ENCODE data around the gene SLC49A3.
A peak's percentile ranks its signal among the peaks of the same experiment; 100 is the strongest.
"Not testable (repeated sequence)": the region's sequence is repeated elsewhere in the genome, so short reads cannot be mapped to it uniquely, and the experiment has no call there.

The SLC49A3 gene

DNA sequence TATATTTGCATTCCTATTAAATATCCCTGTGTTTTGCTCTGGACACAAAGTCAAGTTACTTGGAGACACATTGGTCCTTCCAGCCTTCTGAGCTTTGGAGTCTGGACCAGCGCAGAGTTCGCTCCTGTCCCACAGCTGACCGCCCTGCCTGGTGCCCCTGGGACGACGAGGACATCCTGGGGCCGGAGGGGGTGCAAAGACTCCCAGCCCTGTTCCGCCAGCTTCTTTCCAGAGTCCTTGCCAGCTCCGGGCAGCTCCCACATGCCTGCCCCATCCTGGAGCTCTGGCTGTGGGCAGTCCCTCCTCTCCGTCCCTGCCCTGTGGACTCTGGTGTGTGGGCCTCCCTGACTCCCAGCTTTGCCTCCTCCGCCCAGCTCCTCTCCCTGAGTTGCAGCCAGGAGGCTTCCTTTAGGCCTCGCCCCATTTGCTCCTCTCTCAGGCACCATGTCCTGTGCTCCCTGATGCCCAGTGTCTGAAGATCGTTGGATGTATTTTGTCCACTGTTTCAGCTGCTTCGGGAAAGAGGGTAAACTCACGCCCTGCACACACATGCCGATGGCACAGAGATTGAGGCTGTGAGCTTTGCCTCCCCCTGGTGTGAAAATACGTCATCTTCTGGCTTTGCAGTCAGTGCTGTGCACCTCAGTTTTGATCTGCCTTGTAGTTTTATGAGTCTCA, 11.8 kb upstream of the SLC49A3 start:
- Histone ChIP-seq H3K27me3 (ENCODE audit: control insufficient read depth in 1 of 2, insufficient read depth in 2 of 2, low read length in 2 of 2) (no peaks in the 10 kb centered on the region), H3K27ac (ENCODE audit: low read length) (no peak overlapping the region), H3K9me3 (ENCODE audit: control insufficient read depth in 2 of 2, low read length in 2 of 2) (no peaks in the 10 kb centered on the region), H3K4me3 (ENCODE audit: low read length in 2 of 2) (no peak overlapping the region), H3K9ac (ENCODE audit: low read length in 2 of 2) (no peak overlapping the region), H3K4me1 (ENCODE audit: control insufficient read depth, insufficient read depth, low read length) (peaks cover 5% of the 10 kb centered on the region), H3K36me3 (ENCODE audit: control insufficient read depth in 2 of 2, insufficient read depth in 2 of 2, low read length in 2 of 2) (no peaks in the 10 kb centered on the region)

DNA sequence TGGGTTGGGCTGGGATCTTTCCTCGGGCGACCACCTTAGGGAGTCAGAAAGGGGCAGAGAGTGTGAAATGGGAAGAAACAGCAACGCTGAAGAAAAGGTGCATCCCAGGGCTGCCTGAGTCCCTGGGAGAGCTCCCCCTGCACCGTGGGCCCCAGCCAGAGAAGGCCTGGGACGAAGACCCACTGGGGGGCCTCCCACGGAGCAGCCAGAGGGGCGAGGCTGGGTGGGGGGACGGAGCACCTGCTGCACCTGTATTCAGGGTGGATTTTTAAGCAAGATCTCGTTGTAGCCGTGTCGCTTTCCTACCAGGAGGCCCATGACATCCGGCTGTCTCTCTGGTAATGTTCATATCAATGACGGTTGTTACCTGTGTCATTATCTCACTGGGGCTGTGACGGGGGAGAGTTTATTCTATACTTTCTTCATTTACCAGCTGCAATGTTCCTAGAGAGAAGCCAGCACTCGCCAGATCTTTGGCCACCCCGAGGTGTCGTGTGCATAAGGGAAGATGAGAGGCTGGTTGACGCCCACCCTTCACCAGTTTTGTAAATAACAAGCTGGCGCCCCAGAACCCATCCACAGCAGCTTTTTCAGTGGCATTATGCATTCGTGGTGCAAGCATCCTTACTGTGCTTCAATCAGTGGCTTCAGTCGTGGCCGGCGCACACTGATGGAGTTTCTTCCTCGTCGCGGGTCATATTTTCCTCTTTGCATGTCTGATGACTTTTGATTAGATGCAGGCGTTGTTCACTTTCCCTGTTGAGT, 11.0 kb upstream of the SLC49A3 start:
- Histone ChIP-seq H3K4me3 (ENCODE audit: low read length in 2 of 2) (no peak overlapping the region), H3K9me3 (ENCODE audit: control insufficient read depth in 2 of 2, low read length in 2 of 2) (no peaks in the 10 kb centered on the region), H3K27ac (ENCODE audit: low read length) (no peak overlapping the region), H3K27me3 (ENCODE audit: control insufficient read depth in 1 of 2, insufficient read depth in 2 of 2, low read length in 2 of 2) (no peaks in the 10 kb centered on the region), H3K36me3 (ENCODE audit: control insufficient read depth in 2 of 2, insufficient read depth in 2 of 2, low read length in 2 of 2) (no peaks in the 10 kb centered on the region), H3K4me1 (ENCODE audit: control insufficient read depth, insufficient read depth, low read length) (peaks cover under 1% of the 10 kb centered on the region), H3K9ac (ENCODE audit: low read length in 2 of 2) (no peak overlapping the region)

DNA sequence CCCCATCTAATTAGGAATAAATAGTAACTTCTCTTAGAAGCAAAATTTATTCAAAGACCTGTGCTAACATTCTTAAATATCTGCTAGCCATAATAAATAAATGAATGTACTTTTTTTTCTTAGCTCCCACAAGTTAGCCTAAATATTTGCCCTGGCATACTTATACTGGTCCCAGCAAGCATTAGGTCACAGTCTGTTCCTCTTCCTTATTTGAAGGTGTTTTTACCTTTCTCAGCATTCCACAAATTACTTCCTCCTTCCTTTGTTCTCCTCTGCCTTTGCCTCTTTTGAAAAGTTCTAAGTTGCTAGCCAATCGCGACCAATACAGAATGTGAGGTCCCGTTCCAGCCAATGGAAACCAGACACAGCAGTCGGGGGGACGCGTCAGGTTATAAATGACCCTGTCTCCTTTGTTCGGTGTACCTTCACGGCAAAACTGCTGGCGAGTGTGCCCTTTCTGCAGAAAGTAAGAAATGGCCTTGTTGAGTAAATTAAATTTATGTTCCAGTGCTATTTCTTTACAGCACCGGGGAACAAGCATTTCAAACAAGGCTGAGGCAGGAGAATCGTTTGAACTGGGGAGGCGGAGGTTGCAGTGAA, 5.5 kb upstream of the SLC49A3 start:
- H3K27ac ChIP-seq (ENCODE audit: low read length); H3K9me3 ChIP-seq (ENCODE audit: control insufficient read depth in 2 of 2, low read length in 2 of 2); H3K9ac ChIP-seq (ENCODE audit: low read length in 2 of 2); H3K4me1 ChIP-seq (ENCODE audit: control insufficient read depth, insufficient read depth, low read length); H3K36me3 ChIP-seq (ENCODE audit: control insufficient read depth in 2 of 2, insufficient read depth in 2 of 2, low read length in 2 of 2); H3K27me3 ChIP-seq (ENCODE audit: control insufficient read depth in 1 of 2, insufficient read depth in 2 of 2, low read length in 2 of 2); H3K4me3 ChIP-seq (ENCODE audit: low read length in 2 of 2): not testable (repeated sequence)

DNA sequence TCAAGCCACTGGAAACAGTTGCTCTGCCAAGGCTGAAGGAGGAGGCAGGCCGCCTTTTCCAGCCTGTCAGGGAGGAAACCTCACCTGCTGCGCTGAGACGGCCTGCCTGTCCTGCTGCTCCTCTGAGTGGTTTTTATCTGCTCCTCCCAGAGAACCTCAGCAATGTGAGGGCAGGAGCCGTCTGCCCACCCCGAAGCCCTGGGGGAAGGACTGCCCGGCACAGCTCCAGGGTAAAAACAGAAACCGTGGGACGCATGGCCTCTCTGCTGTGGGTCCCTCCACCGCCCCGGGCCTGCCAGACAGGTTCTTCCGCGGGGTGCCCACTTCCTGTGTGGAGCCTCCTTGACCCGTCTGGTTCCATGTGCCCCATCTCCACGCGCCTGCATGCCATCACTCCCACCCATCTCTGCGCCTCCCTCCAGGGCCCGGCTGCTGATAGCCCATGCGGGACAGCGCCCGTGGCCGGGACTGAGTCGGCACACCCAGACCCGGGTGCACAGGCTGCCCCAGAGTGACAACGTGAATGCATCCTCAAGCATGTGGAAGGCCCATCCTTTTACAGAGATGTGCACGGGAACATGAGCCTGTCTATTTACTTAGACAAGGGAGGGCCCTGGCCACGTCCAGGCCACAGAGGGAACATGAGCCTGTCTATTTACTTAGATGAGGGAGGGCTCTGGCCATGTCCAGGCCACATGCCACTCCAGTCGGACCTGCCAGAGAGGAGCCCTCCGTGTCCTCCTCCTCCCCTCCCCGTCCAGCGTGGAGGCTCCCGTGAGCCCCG, 4.0 kb upstream of the SLC49A3 start:
- no peak overlapping the region for H3K27ac ChIP-seq (ENCODE audit: low read length)
- H3K9me3 ChIP-seq (ENCODE audit: control insufficient read depth in 2 of 2, low read length in 2 of 2): no peaks in the 10 kb centered on the region
- peaks cover 15% of the 10 kb centered on the region for H3K4me1 ChIP-seq (ENCODE audit: control insufficient read depth, insufficient read depth, low read length)
- peaks cover 3 to 12% of the 10 kb centered on the region in 2 donors for H3K27me3 ChIP-seq (ENCODE audit: control insufficient read depth in 1 of 2, insufficient read depth in 2 of 2, low read length in 2 of 2)
- no peak overlapping the region for H3K9ac ChIP-seq (ENCODE audit: low read length in 2 of 2)
- H3K4me3 ChIP-seq (ENCODE audit: low read length in 2 of 2): no peak overlapping the region
- H3K36me3 ChIP-seq (ENCODE audit: control insufficient read depth in 2 of 2, insufficient read depth in 2 of 2, low read length in 2 of 2): no peaks in the 10 kb centered on the region

DNA sequence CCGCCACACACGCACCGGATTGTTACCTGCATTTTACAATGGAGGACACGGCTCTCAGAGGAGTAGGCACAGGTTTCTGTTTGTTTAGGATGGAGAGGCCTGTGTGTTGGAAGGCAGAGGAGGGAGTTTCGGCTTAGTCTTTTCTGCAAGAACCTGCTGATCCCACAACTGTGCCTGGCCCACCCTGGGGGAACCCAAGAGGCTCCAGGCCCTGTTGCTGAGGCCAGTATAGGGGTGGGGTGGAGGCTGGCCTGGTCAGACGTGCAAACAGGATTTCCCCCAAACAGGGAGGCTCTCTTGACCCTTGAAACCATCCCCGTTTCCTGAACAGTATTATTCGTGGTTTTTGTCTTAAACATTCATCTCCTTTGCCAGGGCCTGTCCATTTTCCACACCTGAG, 772 bp upstream of the SLC49A3 start:
- Histone ChIP-seq H3K36me3 (ENCODE audit: control insufficient read depth in 2 of 2, insufficient read depth in 2 of 2, low read length in 2 of 2) (no peaks in the 10 kb centered on the region), H3K4me3 (ENCODE audit: low read length in 2 of 2) (peak overlapping the region in 1 of 2 donors; percentile 54), H3K4me1 (ENCODE audit: control insufficient read depth, insufficient read depth, low read length) (peaks cover 28% of the 10 kb centered on the region), H3K27ac (ENCODE audit: low read length) (no peak overlapping the region), H3K9ac (ENCODE audit: low read length in 2 of 2) (no peak overlapping the region), H3K9me3 (ENCODE audit: control insufficient read depth in 2 of 2, low read length in 2 of 2) (no peaks in the 10 kb centered on the region), H3K27me3 (ENCODE audit: control insufficient read depth in 1 of 2, insufficient read depth in 2 of 2, low read length in 2 of 2) (peaks cover 3 to 12% of the 10 kb centered on the region in 2 donors)

DNA sequence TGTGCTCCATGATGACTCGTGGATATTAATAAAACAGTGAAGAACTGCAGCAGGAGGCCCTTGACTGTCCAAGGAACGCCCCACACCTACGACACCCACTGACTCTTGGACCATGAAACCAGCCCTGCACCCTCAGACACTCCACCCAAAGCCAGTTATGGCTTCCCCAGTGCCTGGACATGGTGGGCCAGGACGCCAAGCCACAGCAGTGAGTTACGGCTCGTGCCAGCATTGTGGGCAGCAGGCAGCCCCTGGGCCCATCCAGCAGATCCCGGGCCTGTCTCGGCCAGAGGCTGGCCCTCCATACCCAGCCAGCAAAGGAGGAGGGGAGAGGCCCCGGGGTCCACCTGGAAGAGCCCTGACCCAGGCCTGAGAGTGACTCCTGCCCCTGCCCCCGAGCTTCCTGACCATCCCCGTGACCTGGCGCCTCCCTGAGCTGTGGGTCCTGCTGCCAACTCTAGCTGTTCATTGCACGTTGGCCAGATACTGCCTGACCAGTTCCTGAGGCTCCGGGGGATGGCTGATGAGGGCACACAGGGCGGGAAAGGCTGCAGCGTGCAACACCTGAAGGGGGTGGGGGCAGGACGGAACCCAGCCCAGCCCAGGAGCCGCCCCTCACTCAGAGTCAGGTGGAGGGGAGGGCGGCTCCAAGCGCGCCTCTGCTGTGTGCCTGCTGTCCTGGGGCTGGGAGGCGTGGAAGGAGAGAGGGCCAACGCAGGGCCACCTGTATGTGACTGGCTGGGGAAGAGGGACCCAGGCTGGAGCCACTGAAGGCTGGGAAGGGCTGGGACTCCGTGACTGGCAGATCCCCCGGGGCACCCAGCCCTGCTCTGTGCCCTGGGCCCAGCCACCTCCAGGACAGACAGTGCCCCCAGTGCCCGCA, 739 bp downstream of the SLC49A3 start:
- H3K4me3 ChIP-seq (ENCODE audit: low read length in 2 of 2): peak overlapping the region; percentile 16 to 54
- peaks cover 31% of the 10 kb centered on the region for H3K4me1 ChIP-seq (ENCODE audit: control insufficient read depth, insufficient read depth, low read length)

DNA sequence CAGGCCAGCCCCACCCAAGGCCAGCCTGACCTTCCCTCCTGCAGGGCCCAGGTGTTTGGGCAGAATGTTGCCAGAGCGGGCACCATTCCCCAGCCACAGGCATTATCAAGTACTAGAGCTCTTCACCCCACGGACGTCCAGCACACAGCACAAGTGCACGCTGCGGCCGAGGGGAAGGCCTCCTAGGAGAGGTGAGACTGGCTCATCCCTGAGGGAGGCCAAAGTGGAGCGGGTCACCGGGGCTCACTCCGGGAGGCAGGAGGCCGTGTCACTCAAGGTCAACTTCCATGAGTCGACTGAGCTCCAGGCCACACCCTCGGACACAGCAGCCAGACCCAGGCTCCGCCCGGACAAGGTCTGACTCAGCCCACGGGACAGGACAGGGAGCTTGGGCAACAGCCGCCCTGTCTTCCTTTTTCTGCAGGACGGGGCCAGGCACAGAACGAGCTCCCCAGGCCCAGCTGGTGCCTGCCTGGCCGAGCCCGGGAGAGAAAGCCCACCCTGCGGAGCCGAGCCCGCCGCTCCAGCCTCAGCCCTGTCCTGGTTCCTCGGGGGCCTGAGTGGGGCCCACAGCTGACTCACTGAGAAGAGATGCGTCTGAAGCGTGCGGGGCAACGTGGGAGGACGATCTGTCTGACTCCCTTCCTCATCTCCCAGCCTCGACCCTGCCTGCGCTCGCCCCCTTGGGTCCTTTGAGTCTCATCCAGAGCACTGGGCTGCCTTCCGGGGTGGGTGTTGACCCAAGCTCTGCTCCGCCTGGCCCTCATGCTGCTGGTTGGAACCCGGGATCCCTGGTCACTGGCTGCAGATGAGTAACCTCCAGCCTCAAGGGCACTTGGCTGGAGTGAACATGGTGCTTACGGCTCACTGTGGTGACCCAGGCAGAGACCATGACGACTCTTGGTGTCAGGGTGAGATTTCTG, 1.6 kb downstream of the SLC49A3 start:
- peaks cover 7 to 15% of the 10 kb centered on the region in 2 donors for H3K27me3 ChIP-seq (ENCODE audit: control insufficient read depth in 1 of 2, insufficient read depth in 2 of 2, low read length in 2 of 2)
- no peaks in the 10 kb centered on the region for H3K9me3 ChIP-seq (ENCODE audit: control insufficient read depth in 2 of 2, low read length in 2 of 2)
- no peak overlapping the region for H3K9ac ChIP-seq (ENCODE audit: low read length in 2 of 2)
- H3K27ac ChIP-seq (ENCODE audit: low read length): no peak overlapping the region
- no peaks in the 10 kb centered on the region for H3K36me3 ChIP-seq (ENCODE audit: control insufficient read depth in 2 of 2, insufficient read depth in 2 of 2, low read length in 2 of 2)
- no peak overlapping the region for H3K4me3 ChIP-seq (ENCODE audit: low read length in 2 of 2)
- H3K4me1 ChIP-seq (ENCODE audit: control insufficient read depth, insufficient read depth, low read length): peaks cover 31% of the 10 kb centered on the region

More for the DNA sequence above, 739 bp downstream of the SLC49A3 start:
- Histone ChIP-seq H3K9ac (ENCODE audit: low read length in 2 of 2) (peak overlapping the region in 1 of 2 donors; percentile 38), H3K9me3 (ENCODE audit: control insufficient read depth in 2 of 2, low read length in 2 of 2) (no peaks in the 10 kb centered on the region), H3K27ac (ENCODE audit: low read length) (peak overlapping the region; percentile 31), H3K27me3 (ENCODE audit: control insufficient read depth in 1 of 2, insufficient read depth in 2 of 2, low read length in 2 of 2) (peaks cover 3 to 13% of the 10 kb centered on the region in 2 donors), H3K36me3 (ENCODE audit: control insufficient read depth in 2 of 2, insufficient read depth in 2 of 2, low read length in 2 of 2) (no peaks in the 10 kb centered on the region)

DNA sequence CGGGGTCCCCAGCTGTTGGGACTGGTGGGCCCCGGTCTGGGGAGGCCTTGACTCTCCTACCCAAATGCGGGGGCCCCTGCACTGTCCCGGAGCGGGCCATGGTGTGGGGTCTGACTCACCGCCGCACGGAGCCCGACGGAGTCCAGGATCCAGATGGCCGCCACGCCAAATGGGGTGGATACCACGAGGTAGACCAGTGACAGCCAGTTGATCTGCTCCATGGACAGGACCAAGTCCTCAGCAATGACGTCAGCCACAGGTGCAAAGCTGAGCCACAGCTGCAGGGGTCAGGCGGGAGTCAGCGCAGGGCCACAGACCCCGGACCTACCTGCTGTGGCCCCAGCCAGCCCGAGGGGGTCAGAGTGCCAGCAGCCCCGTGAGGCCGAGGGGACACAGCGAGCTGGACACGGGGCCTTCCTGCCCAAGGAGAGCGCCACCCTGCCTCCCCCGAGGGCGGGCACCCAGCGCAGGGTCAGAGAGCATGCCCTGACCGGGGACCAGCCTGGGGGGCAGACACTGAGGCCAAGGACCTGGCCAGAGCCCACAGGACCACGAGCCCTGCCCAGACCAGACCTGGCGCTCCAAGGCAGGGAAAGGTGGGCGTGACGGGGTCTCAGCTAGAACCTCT, 2.4 kb downstream of the SLC49A3 start:
- no peak overlapping the region for H3K4me3 ChIP-seq (ENCODE audit: low read length in 2 of 2)
- no peak overlapping the region for H3K9ac ChIP-seq (ENCODE audit: low read length in 2 of 2)
- H3K27ac ChIP-seq (ENCODE audit: low read length): no peak overlapping the region
- no peaks in the 10 kb centered on the region for H3K9me3 ChIP-seq (ENCODE audit: control insufficient read depth in 2 of 2, low read length in 2 of 2)
- H3K36me3 ChIP-seq (ENCODE audit: control insufficient read depth in 2 of 2, insufficient read depth in 2 of 2, low read length in 2 of 2): no peaks in the 10 kb centered on the region
- peaks cover 35% of the 10 kb centered on the region for H3K4me1 ChIP-seq (ENCODE audit: control insufficient read depth, insufficient read depth, low read length)
- H3K27me3 ChIP-seq (ENCODE audit: control insufficient read depth in 1 of 2, insufficient read depth in 2 of 2, low read length in 2 of 2): peaks cover 9 to 15% of the 10 kb centered on the region in 2 donors
